ENCODE data around the gene TTC28.

- TF ChIP-seq CTCF (IDR thresholded peaks at IDR 0.05 in 2 of 3, conservative IDR thresholded peaks at IDR 0.05 in 1 of 3; ENCODE audit: control insufficient read depth in 2 of 3, extremely low read depth in 1 of 3, insufficient read depth in 1 of 3, low read depth in 3 of 3, low read length in 3 of 3) (no peak), FOS (IDR thresholded peaks at IDR 0.05; ENCODE audit: borderline replicate concordance, extremely low read depth, insufficient read length) (no peak), NFIC (IDR thresholded peaks at IDR 0.05; ENCODE audit: low read depth, low read length) (no peak), POLR2A (IDR thresholded peaks at IDR 0.05; ENCODE audit: low read depth, low read length) (no peak), CBFB (IDR thresholded peaks at IDR 0.05; ENCODE audit: low read depth) (no peak)
These were observed 318.7 kb downstream of the TTC28 start for GRCh38 chr22:28360939-28361338.

Data from GM12878 (cell line).